Endothelial cell of umbilical vein (primary cell): ENCODE measurements around the gene ITGA1. TPM values are rescaled to one million over a fixed set of nuclear protein-coding genes. Genes with fewer than 3 reads are reported as not detected.

Experiments
- BruUV-seq: library from RNA; stranded (reverse); fragments of 400-500 nt; replicated peaks from 2 replicates; lab custom pipeline; 2021; lab: Mats Ljungman, UMichigan
- CTCF ChIA-PET: fragments of 300-600, 350-600 bp; sonication (Branson Sonifier 250); formaldehyde crosslinking; loops from one replicate; lab custom pipeline; 2021; ENCODE audit warnings: antibody characterized with exemption, inconsistent platforms; lab: Charles Lee
- POLR2A ChIA-PET: fragments of 300-600, 350-600 bp; sonication (Branson Sonifier 250); formaldehyde crosslinking; loops from one replicate; lab custom pipeline; 2021; ENCODE audit warnings: antibody characterized with exemption, inconsistent platforms; lab: Charles Lee
- DNase-seq: peaks from one replicate; pipeline ENCODE4 v3.0.0-alpha.2; 2011; ENCODE audit warnings: low read depth, low spot score
- FAIRE-seq: peaks from 2 replicates; lab custom pipeline; 2011; peaks lifted over from hg19 to GRCh38; lab: Jason Lieb, UNC
- H2AFZ ChIP-seq: 2 replicates; pipeline ENCODE4 v1.6.0; 2012; ENCODE audit warnings: low read depth, low read length, control low read depth, inconsistent platforms
- H3K27ac ChIP-seq: 2 replicates; pipeline ENCODE4 v1.5.1; 2011; ENCODE audit warnings: low read depth, mild to moderate bottlenecking, control low read depth, low read length, moderate library complexity; ENCODE audit not compliant: insufficient read depth
- H3K27me3 ChIP-seq, 2 experiments: 2 replicates each; pipeline versions ENCODE4 v1.6.0 to v1.6.1; 2011; ENCODE audit warnings: low read length in 2 of 2, mixed read lengths in 1 of 2; ENCODE audit not compliant: control insufficient read depth in 2 of 2, insufficient read depth in 2 of 2
- H3K36me3 ChIP-seq, 2 experiments: 2 replicates in 1 of 2; 3 replicates in 1 of 2; pipeline ENCODE4 v1.5.1; 2011; ENCODE audit warnings: low read length in 2 of 2, mild to moderate bottlenecking in 1 of 2, moderate library complexity in 1 of 2; ENCODE audit not compliant: control insufficient read depth in 2 of 2, insufficient read depth in 2 of 2; ENCODE audit errors: extremely low read depth in 1 of 2
- H3K4me1 ChIP-seq: 3 replicates; pipeline ENCODE4 v1.5.1; 2011; ENCODE audit warnings: mild to moderate bottlenecking, low read length; ENCODE audit not compliant: control insufficient read depth, insufficient read depth; ENCODE audit errors: extremely low read depth
- H3K4me2 ChIP-seq: 2 replicates; pipeline ENCODE4 v1.6.1; 2011; ENCODE audit warnings: low read length, control low read depth, mixed read lengths; ENCODE audit not compliant: insufficient read depth
- H3K4me3 ChIP-seq, 3 experiments: fragments of 200-600 bp in 1 of 3; sonication (generic), shearing (Covaris generic) in 1 of 3; replicated peaks in 1 of 3; 2 replicates each; pipeline ENCODE4 v1.5.1; 2011 to 2016; ENCODE audit warnings: control low read depth in 3 of 3, low read length in 3 of 3, mild to moderate bottlenecking in 2 of 3, inconsistent platforms in 1 of 3, low read depth in 1 of 3, moderate library complexity in 1 of 3; ENCODE audit not compliant: insufficient read depth in 1 of 3
- H3K79me2 ChIP-seq: 2 replicates; pipeline ENCODE4 v1.6.0; 2012; ENCODE audit warnings: low read length, inconsistent platforms; ENCODE audit not compliant: control insufficient read depth, insufficient read depth
- H3K9ac ChIP-seq: replicated peaks from 2 replicates; pipeline ENCODE3; 2011; ENCODE audit warnings: low read length, control low read depth; ENCODE audit not compliant: insufficient read depth; ENCODE audit errors: extremely low read depth
- H3K9me1 ChIP-seq: replicated peaks from 3 replicates; pipeline ENCODE4 v1.6.0; 2011; ENCODE audit warnings: mild to moderate bottlenecking, low read length; ENCODE audit not compliant: control insufficient read depth, insufficient read depth; ENCODE audit errors: extremely low read depth
- H3K9me3 ChIP-seq: replicated peaks from 2 replicates; pipeline ENCODE4 v1.5.1; 2012; ENCODE audit warnings: low read length, inconsistent platforms; ENCODE audit not compliant: control insufficient read depth, insufficient read depth
- H4K20me1 ChIP-seq: replicated peaks from 2 replicates; pipeline ENCODE3; 2011; ENCODE audit warnings: mild to moderate bottlenecking, low read length; ENCODE audit not compliant: control insufficient read depth, insufficient read depth; ENCODE audit errors: extremely low read depth
- CTCF ChIP-seq, 2 donors: IDR thresholded peaks; 1 replicate in 1 of 2; 2 replicates in 1 of 2; pipeline ENCODE4 v1.5.1; 2011; ENCODE audit warnings: low read length in 2 of 2, mild to moderate bottlenecking in 2 of 2, moderate library complexity in 2 of 2, control low read depth in 1 of 2, inconsistent platforms in 1 of 2, low read depth in 1 of 2; ENCODE audit not compliant: insufficient read depth in 1 of 2; ENCODE audit errors: extremely low read depth in 1 of 2
- EZH2 ChIP-seq: IDR thresholded peaks from 2 replicates; pipeline ENCODE4 v1.6.1; 2012; ENCODE audit warnings: borderline replicate concordance, low read depth, mild to moderate bottlenecking, moderate library complexity, low read length, inconsistent platforms; ENCODE audit not compliant: severe bottlenecking
- FOS ChIP-seq: IDR thresholded peaks from 2 replicates; pipeline ENCODE4 v1.6.1; 2011; ENCODE audit warnings: mild to moderate bottlenecking, low read length, moderate library complexity, borderline replicate concordance; ENCODE audit not compliant: insufficient read depth
- GATA2 ChIP-seq: IDR thresholded peaks from 2 replicates; pipeline ENCODE4 v1.7.0; 2011; ENCODE audit warnings: low read depth, mild to moderate bottlenecking, moderate library complexity, mixed read lengths, low read length; ENCODE audit not compliant: insufficient read length, insufficient read depth
- JUN ChIP-seq: IDR thresholded peaks from 2 replicates; pipeline ENCODE4 v1.6.1; 2011; ENCODE audit warnings: borderline replicate concordance, low read depth; ENCODE audit not compliant: insufficient read length, insufficient read depth
- MAX ChIP-seq: IDR thresholded peaks from 2 replicates; pipeline ENCODE4 v1.6.1; 2011; ENCODE audit not compliant: insufficient read depth, insufficient read length
- MYC ChIP-seq: IDR thresholded peaks from one replicate; pipeline ENCODE4 v1.6.1; 2011; ENCODE audit warnings: mild to moderate bottlenecking, low read depth, low read length
- POLR2A ChIP-seq: IDR thresholded peaks from 2 replicates; pipeline ENCODE4 v1.6.1; 2012; ENCODE audit warnings: low read depth, mild to moderate bottlenecking, control low read depth, low read length
- POLR2AphosphoS5 ChIP-seq: IDR thresholded peaks from 2 replicates; pipeline ENCODE4 v1.6.1; 2012; ENCODE audit warnings: low read depth, mild to moderate bottlenecking, control low read depth, low read length, moderate library complexity; ENCODE audit not compliant: insufficient read depth
- dilution Hi-C: fragments of 300-500 bp; cut with MboI; formaldehyde crosslinking; loops from one replicate; pipeline ENCODE4 v1.15.0; 2019; ENCODE audit warnings: low sequenced_read_pairs; ENCODE audit not compliant: extremely low pct_ligation_motif_present
- intact Hi-C: fragments of 100-400 bp; cut with micrococcal nuclease; formaldehyde crosslinking; loops from one replicate; pipeline ENCODE4 v1.10.0; 2022
- polyA plus RNA-seq, 4 experiments: library from polyadenylated mRNA; depleted of rRNA in 3 of 4; stranded (reverse) in 3 of 4; unstranded in 1 of 4; fragments of >200 nt; gene quantifications; 2 replicates each; pipeline versions ENCODE4 v1.2.1 to v1.2.3, GENCODE V29; 2011 to 2012; ENCODE audit warnings: missing spikeins in 1 of 4
- total RNA-seq: library from RNA; stranded (reverse); gene quantifications from 2 replicates; pipeline ENCODE4 v1.2.3, GENCODE V29; 2021

Gene ITGA1
- total and polyA plus RNA-seq, 2 donors (not counting 3 experiments of a cell fraction or from before 2014, with no cell fraction given), result 0.65 to 1.9 TPM

- intact Hi-C loops, result loop anchor here (5.0 kb wide), 1 partner anchor 96 kb away; no protein-coding TSS in a partner anchor
- peaks cover 25% of the 10 kb centered on the region for H3K4me1 ChIP-seq
- H3K79me2 ChIP-seq, result peaks cover 38% of the 10 kb centered on the region
- ChIA-PET POLR2A (no interaction called here), CTCF (interaction anchor here (1.5 to 4.4 kb wide), 2 partner anchors 10 to 75 kb away, joined by 3 to 32 read pairs; no protein-coding TSS in a partner anchor)
- H3K27ac ChIP-seq, result no peak overlapping the region
- peak overlapping the region in 1 of 3 experiments; percentile 90 for H3K4me3 ChIP-seq
- BruUV-seq, result no TSS peak
- FAIRE-seq (no peak), DNase-seq (no peak)
- no peaks in the 10 kb centered on the region for H3K9me3 ChIP-seq
- H2AFZ ChIP-seq, result no peak overlapping the region
- H3K9me1 ChIP-seq, result no peaks in the 10 kb centered on the region
- H3K36me3 ChIP-seq, result no peaks in the 10 kb centered on the region
- no peak overlapping the region for H3K9ac ChIP-seq
- peak overlapping the region; percentile 91 for H3K4me2 ChIP-seq
- no peak for TF ChIP-seq POLR2AphosphoS5
- TF ChIP-seq POLR2A, result no peak
- no peak for TF ChIP-seq GATA2
- TF ChIP-seq MAX, result no peak
- no peak for TF ChIP-seq JUN
- no peak for TF ChIP-seq EZH2
- TF ChIP-seq FOS, result no peak
- no peak for TF ChIP-seq CTCF (IDR thresholded peaks at IDR 0.05; ENCODE audit: extremely low read depth in 1 of 2, insufficient read depth in 1 of 2, low read depth in 1 of 2, low read length in 2 of 2)
- TF ChIP-seq MYC, result no peak
- dilution Hi-C loops, result no loop called here
- no peaks in the 10 kb centered on the region for H3K27me3 ChIP-seq
- H4K20me1 ChIP-seq, result no peaks in the 10 kb centered on the region
Observed at GRCh38 chr5:52802974-52803336, 15.2 kb downstream of the ITGA1 start.
